T-helper 1 cell treated with Interleukin-12 subunit alpha and Interleukin-12 subunit beta and Interleukin-4 antibody, amounts not matched to agents 30 ng/mL and 1 ng/mL, for 36 hours (primary cell): ENCODE results near the gene TAP1. TPM values are rescaled to one million over a fixed set of nuclear protein-coding genes. Genes with fewer than 3 reads are reported as not detected.

Experiments
- intact Hi-C: fragments of 100-400 bp; cut with micrococcal nuclease; formaldehyde crosslinking; loops from one replicate; pipeline ENCODE4 v1.15.1; 2024
- total RNA-seq: library from RNA; stranded (reverse); gene quantifications from 2 replicates; pipeline ENCODE4 v1.2.3, GENCODE V29; 2022

TAP1 gene
- total RNA-seq, 1 donor from 2014 or later, result 509 TPM

- intact Hi-C loops, result loop anchor here (5.0 to 10.0 kb wide), 2 partner anchors 946 to 1019 kb away; partner anchors contain the start of genes EHMT2 and HSPA1B
Observed at GRCh38 chr6:32843331-32843978, 10.0 kb downstream of the TAP1 start.

GRCh38 chr6:32842690-32843089 is 10.8 kb downstream of the TAP1 start:
- intact Hi-C loops, result loop anchor here (5.0 to 10.0 kb wide), 2 partner anchors 945 to 1018 kb away; partner anchors contain the start of genes EHMT2 and HSPA1B

DNA sequence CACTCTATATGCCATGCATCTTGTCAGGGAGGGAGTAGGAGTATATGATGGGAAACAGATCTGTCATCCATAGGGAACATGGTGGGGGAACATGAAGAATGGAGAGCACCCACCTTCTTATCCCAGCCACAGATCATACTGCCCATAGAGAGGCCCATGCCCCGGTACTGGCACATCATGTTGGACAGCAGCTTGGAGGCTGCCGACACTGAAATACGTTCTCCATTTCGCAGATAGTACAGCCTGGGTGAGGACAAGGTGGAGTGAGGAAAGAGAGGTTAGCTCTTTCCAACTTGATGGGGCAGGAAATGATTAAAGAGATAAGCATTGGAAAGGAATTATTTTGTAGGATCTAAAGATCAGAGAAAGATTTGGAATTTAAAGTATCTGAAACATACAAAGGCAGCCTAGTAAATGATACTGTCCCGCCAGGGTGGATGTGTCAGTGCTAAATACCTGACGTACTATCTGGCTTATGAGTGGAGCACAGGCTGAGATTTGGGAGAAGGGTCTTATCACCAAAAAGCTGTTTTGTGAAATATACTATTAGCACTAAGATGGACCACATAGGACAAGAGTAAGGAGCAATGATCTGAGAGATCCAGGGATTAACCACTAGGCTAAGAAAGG is 11.4 kb downstream of the TAP1 start:
- intact Hi-C loops, result loop anchor here (5.0 to 10.0 kb wide), 2 partner anchors 945 to 1017 kb away; partner anchors contain the start of genes EHMT2 and HSPA1B

DNA sequence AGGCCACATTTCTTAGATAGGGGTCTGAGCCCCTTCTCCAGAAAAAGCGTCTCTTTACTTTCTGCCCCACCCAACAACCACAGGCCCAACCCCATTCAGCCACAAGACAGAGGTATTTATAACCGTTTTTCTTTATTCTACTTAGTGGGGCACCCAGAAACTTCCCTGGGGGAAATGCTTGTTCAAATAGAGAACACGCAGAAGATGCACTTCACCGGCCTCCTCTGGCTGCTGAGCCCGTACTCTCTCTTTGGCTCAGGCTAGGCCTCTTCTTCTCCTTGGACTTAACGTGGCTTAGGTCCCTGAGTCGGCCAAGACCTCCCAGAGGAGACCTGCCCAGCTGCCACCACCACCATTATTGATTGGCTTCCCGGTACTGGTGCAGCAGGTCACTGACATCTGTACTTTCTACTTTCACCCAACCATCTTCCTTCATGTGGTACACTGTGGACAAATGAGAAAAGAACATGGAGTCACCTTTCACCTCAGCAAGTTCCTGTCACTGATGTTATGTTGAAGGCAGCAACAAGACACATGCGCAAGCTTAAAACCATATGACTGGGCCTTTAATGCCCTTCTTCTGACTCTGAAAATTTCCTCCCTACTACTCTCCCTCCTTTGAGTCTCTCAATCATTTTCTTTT is 12.8 kb downstream of the TAP1 start:
- intact Hi-C loops, result loop anchor here (5.0 to 10.0 kb wide), 2 partner anchors 943 to 1016 kb away; partner anchors contain the start of genes EHMT2 and HSPA1B

- intact Hi-C loops, result loop anchor here (5.0 kb wide), 1 partner anchor 1297 kb away; the partner anchor contains the start of gene DDX39B
Observed at GRCh38 chr6:32839356-32839755, 14.1 kb downstream of the TAP1 start.

DNA sequence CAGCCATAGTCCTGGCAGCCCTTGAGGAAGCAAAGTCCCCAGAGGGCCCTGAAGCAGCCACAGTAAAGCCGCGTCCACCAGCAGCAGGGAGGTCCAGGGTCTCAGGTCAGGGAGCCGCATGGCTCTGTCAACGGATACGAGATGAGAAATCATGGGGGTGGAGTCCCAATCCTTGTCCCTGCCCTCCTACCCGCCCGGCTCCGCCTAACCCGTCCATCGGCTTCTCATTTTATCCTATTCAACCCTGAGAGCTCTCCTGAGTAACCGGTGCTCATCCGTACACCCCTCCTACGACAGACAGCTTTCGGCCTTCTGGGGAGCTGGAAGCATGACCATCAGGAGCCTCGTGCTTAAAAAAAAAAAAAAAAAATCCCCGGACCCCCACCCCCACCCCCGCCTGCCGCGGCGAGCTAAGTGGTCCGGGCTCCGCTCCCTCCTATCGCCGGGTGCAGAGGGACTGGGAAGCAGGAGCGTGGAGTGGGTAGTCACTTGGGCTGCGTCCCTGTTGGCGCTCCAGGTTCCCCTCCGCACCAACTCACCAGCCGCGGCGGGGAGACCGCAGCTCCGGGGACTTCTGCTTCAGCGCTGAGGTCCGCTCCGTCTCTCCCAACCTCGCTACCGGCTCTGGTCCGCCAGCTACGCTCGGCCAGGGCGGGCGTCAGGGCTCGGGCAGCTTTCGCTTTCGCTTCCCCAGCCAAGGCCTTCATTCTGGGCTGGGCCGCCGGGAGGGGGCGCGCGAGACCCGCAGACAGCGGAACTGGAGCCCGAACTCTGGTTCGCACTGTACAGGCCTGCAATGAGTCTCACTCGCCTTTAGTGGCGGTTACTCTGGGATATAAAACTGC is 15.2 kb downstream of the TAP1 start, which contains the start of gene TAP2:
Gene TAP2, minus strand, starts transcription at position 626 of the 845 bp plus-strand sequence. Its CDS starts 506 bp downstream, at position 120.
- intact Hi-C loops, result loop anchor here (1.0 to 5.0 kb wide), 7 partner anchors 16 to 1296 kb away; partner anchors contain the start of genes DDX39B, HLA-DMA and PSMB9

- intact Hi-C loops, result loop anchor here (1.0 to 5.0 kb wide), 7 partner anchors 17 to 1295 kb away; partner anchors contain the start of genes DDX39B, HLA-DMA and PSMB9
Observed at GRCh38 chr6:32837651-32838113, 15.8 kb downstream of the TAP1 start.

DNA sequence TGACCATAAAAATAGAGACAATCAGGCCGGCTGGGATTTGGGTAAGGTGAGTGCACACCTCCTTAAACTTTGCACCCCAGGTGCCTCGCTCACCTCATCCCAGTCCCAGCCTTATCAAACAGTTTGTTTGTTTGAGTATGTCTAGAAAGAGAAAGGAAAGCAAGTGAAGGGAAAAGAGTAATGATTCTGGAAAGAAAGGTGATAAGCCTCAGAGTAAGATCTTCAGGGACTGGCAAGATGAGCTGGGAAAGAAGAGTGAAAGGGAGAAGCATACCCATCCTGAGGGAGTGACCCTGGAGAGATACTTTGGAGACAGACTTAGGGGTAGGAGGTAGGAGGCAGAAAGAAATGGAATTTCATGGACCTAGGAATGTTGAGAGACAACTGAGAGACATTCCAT is 16.6 kb downstream of the TAP1 start:
- intact Hi-C loops, result loop anchor here (5.0 kb wide), 1 partner anchor 1295 kb away; the partner anchor contains the start of gene DDX39B

- intact Hi-C loops, result loop anchor here (5.0 kb wide), 1 partner anchor 1293 kb away; the partner anchor contains the start of gene DDX39B
Observed at GRCh38 chr6:32835167-32835893, 18.2 kb downstream of the TAP1 start.

GRCh38 chr6:32833664-32834063 is 19.8 kb downstream of the TAP1 start:
- intact Hi-C loops, result no loop called here

- intact Hi-C loops, result no loop called here
Observed at GRCh38 chr6:32832535-32832934, 21.0 kb downstream of the TAP1 start.

DNA sequence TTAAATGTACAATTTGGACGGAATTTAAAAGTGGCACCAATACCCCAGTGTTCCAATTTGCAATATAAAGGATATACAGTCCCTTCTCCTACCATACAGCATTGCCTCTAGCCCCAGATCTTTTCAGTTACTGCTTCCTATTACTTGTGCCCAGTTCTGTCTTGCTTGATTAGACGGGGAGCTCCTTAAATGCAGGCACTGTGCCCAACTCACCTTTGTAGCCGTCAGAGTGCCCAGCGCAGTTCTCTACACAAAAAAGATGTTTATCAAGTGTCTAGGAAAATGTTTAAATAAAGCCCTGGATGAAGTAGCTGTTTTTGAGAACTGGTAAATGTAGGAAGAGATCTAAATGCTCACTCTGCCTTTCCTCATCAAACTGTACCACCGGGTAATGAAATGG is 22.6 kb downstream of the TAP1 start:
- intact Hi-C loops, result no loop called here

- intact Hi-C loops, result no loop called here
Observed at GRCh38 chr6:32830017-32830416, 23.5 kb downstream of the TAP1 start.

GRCh38 chr6:32829495-32829894 is 24.0 kb downstream of the TAP1 start:
- intact Hi-C loops, result no loop called here

DNA sequence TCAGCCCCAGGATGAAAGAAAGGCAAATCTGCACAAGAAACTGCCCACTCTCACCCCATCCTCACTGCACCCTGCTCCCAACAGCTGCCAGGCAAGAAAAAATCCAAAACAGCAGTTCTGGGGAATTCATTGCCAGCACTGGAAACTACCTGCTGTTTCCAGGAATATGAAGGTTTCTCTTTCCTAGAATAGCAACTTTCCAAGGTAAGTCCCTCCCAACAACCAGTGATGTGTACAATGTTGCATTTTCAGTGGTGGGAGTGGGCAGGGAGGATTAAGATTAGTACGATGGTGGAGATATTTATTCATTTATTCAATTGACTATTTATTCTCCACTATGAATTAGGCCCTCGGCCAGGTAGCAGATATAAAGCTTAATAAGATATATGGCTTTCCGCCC is 26.5 kb downstream of the TAP1 start:
- intact Hi-C loops, result no loop called here

DNA sequence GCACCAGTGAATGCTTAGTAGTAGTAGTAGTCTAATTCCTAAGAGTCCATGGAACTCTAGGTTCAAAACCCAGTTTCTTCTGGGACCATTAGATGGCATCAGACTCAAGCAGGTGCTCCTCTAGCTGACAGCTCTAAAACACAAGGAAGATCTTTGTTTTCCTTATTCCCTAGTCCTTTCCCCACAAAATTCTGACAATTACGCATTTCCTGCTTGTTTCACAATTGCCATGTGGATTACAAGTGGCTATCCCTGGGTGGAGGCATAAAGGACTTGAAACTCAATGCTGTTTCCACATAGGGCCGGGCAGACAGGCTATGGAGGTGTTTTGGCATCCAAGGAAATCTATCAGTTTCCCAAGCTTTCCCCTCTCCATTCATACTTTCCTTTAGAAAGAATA is 27.5 kb downstream of the TAP1 start:
- intact Hi-C loops, result no loop called here

GRCh38 chr6:32819729-32820128 is 33.8 kb downstream of the TAP1 start:
- intact Hi-C loops, result no loop called here

GRCh38 chr6:32818867-32819266 is 34.6 kb downstream of the TAP1 start:
- intact Hi-C loops, result no loop called here

DNA sequence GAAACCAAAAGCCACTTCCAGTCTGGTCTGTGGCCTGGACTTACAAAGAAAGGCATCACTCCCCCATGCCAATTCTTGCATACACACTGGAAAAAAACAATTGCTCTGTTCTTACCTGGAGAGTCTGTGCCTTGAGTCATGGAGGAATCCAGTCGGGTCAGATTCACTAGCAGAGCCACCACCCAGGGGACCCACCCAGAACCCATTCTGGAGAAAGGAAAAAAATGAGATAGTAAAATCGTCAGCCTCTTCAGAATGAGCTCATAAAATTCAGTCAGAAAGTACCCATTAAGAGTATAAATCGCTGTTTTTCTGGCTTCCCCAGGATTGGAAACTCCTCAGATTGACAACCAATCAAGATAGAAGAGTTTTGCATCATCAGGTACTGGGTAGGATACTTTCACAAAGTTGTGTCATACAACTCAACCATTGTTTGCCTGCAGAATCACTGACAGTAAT is 36.7 kb downstream of the TAP1 start, which contains the start of gene HLA-DOB:
Gene HLA-DOB, minus strand, starts transcription at position 257 of the 459 bp plus-strand sequence. Its CDS starts 51 bp downstream, at position 206.
- intact Hi-C loops, result no loop called here

- intact Hi-C loops, result no loop called here
Observed at GRCh38 chr6:32815996-32816395, 37.5 kb downstream of the TAP1 start.
